Measurements from ENCODE around the gene NATD1. TPM values are rescaled to one million over a fixed set of nuclear protein-coding genes. Genes with fewer than 3 reads are reported as not detected.

Gene NATD1
- total and polyA plus RNA-seq, 4 donors = 1.4 to 24.5 (median 2.9) TPM

- Histone ChIP-seq H3K9me3 (ENCODE audit: control insufficient read depth in 4 of 4, low read length in 3 of 4) (no peaks in the 10 kb centered on the region), H3K9ac (ENCODE audit: low read depth in 1 of 2, low read length in 2 of 2) (no peak overlapping the region), H3K4me3 (ENCODE audit: low read depth in 1 of 3, low read length in 3 of 3) (no peak overlapping the region), H3K36me3 (ENCODE audit: control insufficient read depth in 4 of 4, insufficient read depth in 3 of 4, low read depth in 1 of 4, low read length in 3 of 4) (peaks cover 5 to 18% (median 11%) of the 10 kb centered on the region in 4 donors), H3K27ac (ENCODE audit: low read depth in 1 of 2, low read length in 2 of 2) (no peak overlapping the region), H3K4me1 (ENCODE audit: control insufficient read depth in 4 of 4, insufficient read depth in 4 of 4, low read length in 3 of 4) (peaks cover 0 to 3% (median 0%) of the 10 kb centered on the region in 4 donors), H3K27me3 (ENCODE audit: control insufficient read depth in 4 of 4, insufficient read depth in 4 of 4, low read length in 3 of 4) (no peaks in the 10 kb centered on the region)
- 93% methylated on average over 5 of the region's 5 CpGs for WGBS
- no peak for TF ChIP-seq NR2F2 (IDR thresholded peaks at IDR 0.05)
- no peak for TF ChIP-seq YY1 (IDR thresholded peaks at IDR 0.05)
- TF ChIP-seq ZBTB33 (IDR thresholded peaks at IDR 0.05) = no peak
- no peak for TF ChIP-seq HNF4G (IDR thresholded peaks at IDR 0.05)
- TF ChIP-seq MAX (IDR thresholded peaks at IDR 0.05) = no peak
- no peak for TF ChIP-seq RAD21 (IDR thresholded peaks at IDR 0.05)
- no peak for TF ChIP-seq RXRA (IDR thresholded peaks at IDR 0.05)
- TF ChIP-seq CTCF (IDR thresholded peaks at IDR 0.05; ENCODE audit: low read depth, low read length, missing input control) = no peak
- no peak for TF ChIP-seq FOXA1 (IDR thresholded peaks at IDR 0.05)
- TF ChIP-seq HNF4A (conservative IDR thresholded peaks at IDR 0.05) = no peak
- no peak for DNase-seq (ENCODE audit: low spot score)
These were observed 57.1 kb downstream of the NATD1 start for GRCh38 chr17:21196126-21196525.

- H3K27ac ChIP-seq (ENCODE audit: low read depth in 1 of 2, low read length in 2 of 2) = no peak overlapping the region
- peaks cover 5 to 18% (median 11%) of the 10 kb centered on the region in 4 donors for H3K36me3 ChIP-seq (ENCODE audit: control insufficient read depth in 4 of 4, insufficient read depth in 3 of 4, low read depth in 1 of 4, low read length in 3 of 4)
- no peak for DNase-seq (ENCODE audit: low spot score)
- no peaks in the 10 kb centered on the region for H3K27me3 ChIP-seq (ENCODE audit: control insufficient read depth in 4 of 4, insufficient read depth in 4 of 4, low read length in 3 of 4)
- no peak for TF ChIP-seq CTCF (IDR thresholded peaks at IDR 0.05; ENCODE audit: low read depth, low read length, missing input control)
- TF ChIP-seq RXRA (IDR thresholded peaks at IDR 0.05) = no peak
- no peak for TF ChIP-seq SP1 (IDR thresholded peaks at IDR 0.05)
- no peak for TF ChIP-seq MAX (IDR thresholded peaks at IDR 0.05)
- no peak for TF ChIP-seq REST (IDR thresholded peaks at IDR 0.05)
- TF ChIP-seq FOXA2 (IDR thresholded peaks at IDR 0.05) = no peak
- TF ChIP-seq TAF1 (conservative IDR thresholded peaks at IDR 0.05) = no peak
- no peak for TF ChIP-seq ATF3 (IDR thresholded peaks at IDR 0.05)
- no peak for TF ChIP-seq HNF4G (IDR thresholded peaks at IDR 0.05)
- TF ChIP-seq JUND (IDR thresholded peaks at IDR 0.05) = no peak
- 82% methylated on average over 5 of the region's 5 CpGs for WGBS
- H3K9me3 ChIP-seq (ENCODE audit: control insufficient read depth in 4 of 4, low read length in 3 of 4) = no peaks in the 10 kb centered on the region
- no peak overlapping the region for H3K4me3 ChIP-seq (ENCODE audit: low read depth in 1 of 3, low read length in 3 of 3)
- H3K9ac ChIP-seq (ENCODE audit: low read depth in 1 of 2, low read length in 2 of 2) = no peak overlapping the region
- H3K4me1 ChIP-seq (ENCODE audit: control insufficient read depth in 4 of 4, insufficient read depth in 4 of 4, low read length in 3 of 4) = peaks cover 0 to 3% (median 0%) of the 10 kb centered on the region in 4 donors
These were observed 58.5 kb downstream of the NATD1 start for GRCh38 chr17:21194703-21195102.

Data from liver (tissue), 9 donors.